ENCODE measurements around the gene EIF4A2. TPM values are rescaled to one million over a fixed set of nuclear protein-coding genes. Genes with fewer than 3 reads are reported as not detected.

The EIF4A2 gene
- total RNA-seq, 1 donor from 2014 or later: 441 TPM

DNA sequence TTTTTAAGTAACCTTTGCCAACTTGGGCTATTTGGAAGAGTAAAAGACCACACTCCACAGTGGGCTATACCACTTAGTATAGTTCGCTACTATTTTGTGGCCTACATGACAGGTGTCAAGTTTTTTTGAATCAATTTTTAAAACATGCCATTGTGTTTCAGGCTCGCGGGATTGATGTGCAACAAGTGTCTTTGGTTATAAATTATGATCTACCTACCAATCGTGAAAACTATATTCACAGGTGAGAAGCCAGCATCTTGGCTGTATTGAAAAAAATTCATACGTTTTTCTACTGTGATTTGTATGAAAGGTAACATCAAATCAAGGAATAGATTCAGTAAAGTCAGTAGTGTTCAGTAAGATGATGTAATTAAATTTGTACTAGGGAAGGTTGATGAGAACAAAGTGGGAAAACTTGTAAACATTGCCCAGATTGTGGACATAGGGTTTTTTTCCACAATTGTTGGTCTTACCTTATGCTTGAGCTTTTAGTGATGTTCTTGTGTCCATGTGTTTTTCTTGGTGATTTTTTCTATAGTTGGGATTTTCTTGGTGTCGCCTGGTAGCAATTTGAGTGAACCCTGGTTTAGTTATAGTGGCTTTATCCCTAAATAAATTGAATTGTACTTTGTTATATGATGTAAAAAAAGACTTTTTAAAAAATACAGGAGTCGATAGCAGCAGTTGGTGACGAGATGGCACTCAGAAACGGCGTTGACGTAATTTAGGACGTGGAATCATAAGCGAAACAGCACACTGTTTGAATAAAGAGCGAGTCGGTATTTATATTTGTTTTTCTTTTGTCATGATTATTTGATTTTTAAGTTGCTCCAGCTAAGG is 4.5 kb downstream of the EIF4A2 start:
- peaks cover 4% of the 10 kb centered on the region for H3K27me3 Mint-ChIP-seq (ENCODE audit: unreplicated experiment)
- peaks cover 4% of the 10 kb centered on the region for H3K36me3 Mint-ChIP-seq (ENCODE audit: unreplicated experiment)
- H3K9me3 Mint-ChIP-seq (ENCODE audit: unreplicated experiment): peaks cover 17% of the 10 kb centered on the region
- TF ChIP-seq CTCF (IDR thresholded peaks at IDR 0.05; ENCODE audit: partially characterized antibody, unreplicated experiment): no peak
- H3K4me1 Mint-ChIP-seq (ENCODE audit: low read depth, unreplicated experiment): peaks cover 13% of the 10 kb centered on the region
- H3K4me3 Mint-ChIP-seq (ENCODE audit: unreplicated experiment): peak overlapping the region; percentile 47
- no peak overlapping the region for H3K27ac Mint-ChIP-seq (ENCODE audit: unreplicated experiment)
- DNase-seq: no peak

DNA sequence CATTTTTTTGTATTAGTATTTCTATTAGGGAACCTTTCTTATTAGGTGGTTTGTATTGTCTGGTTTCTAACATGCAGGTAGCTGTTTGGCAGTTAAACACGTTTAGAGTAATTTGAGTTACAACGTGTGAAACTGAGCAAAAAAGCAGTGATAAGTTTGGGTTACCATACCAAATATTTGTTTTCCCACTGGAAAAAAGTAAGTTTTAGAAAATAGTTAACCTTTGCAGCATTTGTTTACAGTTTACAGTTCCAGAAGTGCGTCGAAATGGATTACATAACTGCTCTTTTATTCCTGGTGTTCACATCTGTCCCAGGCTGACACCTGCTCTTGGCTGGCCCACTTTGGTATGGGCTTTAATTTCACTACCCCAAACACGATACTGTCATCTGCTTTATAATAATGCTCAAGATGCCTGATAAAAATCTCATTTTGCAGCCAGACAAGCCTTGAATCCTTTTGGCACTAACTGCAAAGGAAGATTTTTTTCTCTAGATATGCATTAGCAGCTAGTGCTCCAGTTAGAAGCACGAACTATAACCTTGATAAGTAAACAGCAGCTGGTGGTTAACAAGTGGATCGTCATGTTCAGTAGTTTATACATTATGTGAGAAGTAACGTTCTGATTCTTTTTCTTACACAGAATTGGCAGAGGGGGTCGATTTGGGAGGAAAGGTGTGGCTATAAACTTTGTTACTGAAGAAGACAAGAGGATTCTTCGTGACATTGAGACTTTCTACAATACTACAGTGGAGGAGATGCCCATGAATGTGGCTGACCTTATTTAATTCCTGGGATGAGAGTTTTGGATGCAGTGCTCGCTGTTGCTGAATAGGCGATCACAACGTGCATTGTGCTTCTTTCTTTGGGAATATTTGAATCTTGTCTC is 5.3 kb downstream of the EIF4A2 start:
- Mint-ChIP-seq H3K4me1 (ENCODE audit: low read depth, unreplicated experiment) (peaks cover 13% of the 10 kb centered on the region), H3K36me3 (ENCODE audit: unreplicated experiment) (peaks cover 4% of the 10 kb centered on the region), H3K27me3 (ENCODE audit: unreplicated experiment) (no peaks in the 10 kb centered on the region), H3K4me3 (ENCODE audit: unreplicated experiment) (no peak overlapping the region), H3K9me3 (ENCODE audit: unreplicated experiment) (peaks cover 11% of the 10 kb centered on the region), H3K27ac (ENCODE audit: unreplicated experiment) (peak overlapping the region; percentile 21)
- TF ChIP-seq CTCF (IDR thresholded peaks at IDR 0.05; ENCODE audit: partially characterized antibody, unreplicated experiment): no peak
- DNase-seq: no peak

DNA sequence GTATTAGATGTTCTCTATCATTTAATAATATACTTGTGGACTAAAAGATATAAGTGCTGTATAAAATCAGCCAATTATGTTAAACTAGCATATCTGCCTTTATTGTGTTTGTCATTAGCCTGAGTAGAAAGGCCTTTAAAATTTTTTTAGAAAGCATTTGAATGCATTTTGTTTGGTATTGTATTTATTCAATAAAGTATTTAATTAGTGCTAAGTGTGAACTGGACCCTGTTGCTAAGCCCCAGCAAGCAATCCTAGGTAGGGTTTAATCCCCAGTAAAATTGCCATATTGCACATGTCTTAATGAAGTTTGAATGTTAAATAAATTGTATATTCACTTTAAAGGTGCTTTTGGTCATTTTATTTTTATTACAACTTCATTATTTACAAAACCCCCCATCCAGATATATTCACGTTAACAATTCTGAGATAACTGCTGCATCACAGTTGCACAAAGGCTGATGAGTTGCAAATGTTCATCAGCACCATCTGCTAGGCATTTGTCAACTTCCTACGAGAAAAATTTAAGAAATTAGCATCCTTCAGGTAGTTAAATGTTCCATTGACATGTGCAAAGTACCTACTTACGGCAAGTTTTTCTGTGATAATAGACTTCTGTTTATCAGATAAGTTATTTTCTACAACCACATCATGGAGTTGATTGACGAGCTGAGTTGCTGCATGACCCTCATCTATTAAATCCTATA is 6.3 kb downstream of the EIF4A2 start:
- DNase-seq: no peak
- peaks cover 4% of the 10 kb centered on the region for H3K36me3 Mint-ChIP-seq (ENCODE audit: unreplicated experiment)
- no peaks in the 10 kb centered on the region for H3K27me3 Mint-ChIP-seq (ENCODE audit: unreplicated experiment)
- no peak overlapping the region for H3K27ac Mint-ChIP-seq (ENCODE audit: unreplicated experiment)
- peaks cover 13% of the 10 kb centered on the region for H3K4me1 Mint-ChIP-seq (ENCODE audit: low read depth, unreplicated experiment)
- no peak for TF ChIP-seq CTCF (IDR thresholded peaks at IDR 0.05; ENCODE audit: partially characterized antibody, unreplicated experiment)
- peaks cover 2% of the 10 kb centered on the region for H3K9me3 Mint-ChIP-seq (ENCODE audit: unreplicated experiment)
- no peak overlapping the region for H3K4me3 Mint-ChIP-seq (ENCODE audit: unreplicated experiment)

GRCh38 chr3:186790261-186790981 is 7.0 kb downstream of the EIF4A2 start:
- Mint-ChIP-seq H3K4me3 (ENCODE audit: unreplicated experiment) (no peak overlapping the region), H3K9me3 (ENCODE audit: unreplicated experiment) (no peaks in the 10 kb centered on the region), H3K4me1 (ENCODE audit: low read depth, unreplicated experiment) (peaks cover 10% of the 10 kb centered on the region), H3K27me3 (ENCODE audit: unreplicated experiment) (no peaks in the 10 kb centered on the region), H3K36me3 (ENCODE audit: unreplicated experiment) (peaks cover 4% of the 10 kb centered on the region), H3K27ac (ENCODE audit: unreplicated experiment) (peak overlapping the region; percentile 6)
- no peak for TF ChIP-seq CTCF (IDR thresholded peaks at IDR 0.05; ENCODE audit: partially characterized antibody, unreplicated experiment)
- no peak for DNase-seq
